SK-N-MC (cell line): ENCODE data around the gene LRP1B.

Source experiments
- DNase-seq: peaks from one replicate; pipeline ENCODE4 v3.0.0-alpha.2; 2011; ENCODE audit warnings: low read depth, low spot score
- H3K27ac ChIP-seq: fragments of 200-600 bp; sonication (generic); 2 replicates; pipeline ENCODE4 v1.5.1; 2016; ENCODE audit warnings: mixed run types
- H3K36me3 ChIP-seq: fragments of 200-600 bp; sonication (generic); 2 replicates; pipeline ENCODE4 v1.6.1; 2017; ENCODE audit warnings: antibody characterized with exemption, low read length, mixed read lengths; ENCODE audit not compliant: insufficient read depth
- H3K4me3 ChIP-seq: fragments of 200-600 bp; sonication (generic); 2 replicates; pipeline ENCODE4 v1.5.1; 2016
- H3K9ac ChIP-seq: fragments of 200-600 bp; sonication (generic); 2 replicates; pipeline ENCODE4 v1.8.0; 2017; ENCODE audit warnings: mixed run types, mixed read lengths; ENCODE audit not compliant: insufficient read length
- H3K9me3 ChIP-seq: fragments of 200-600 bp; sonication (generic); 2 replicates; pipeline ENCODE4 v1.6.1; 2017; ENCODE audit warnings: low read depth, mild to moderate bottlenecking, antibody characterized with exemption, low read length, moderate library complexity, mixed read lengths
- EZH2 ChIP-seq: fragments of 200-600 bp; sonication (generic); IDR thresholded peaks from one replicate; pipeline ENCODE4 v1.6.1; 2017; ENCODE audit warnings: antibody characterized with exemption
- FOXP2 ChIP-seq: optimal IDR thresholded peaks from 2 replicates; pipeline ENCODE3; 2011; ENCODE audit warnings: mild to moderate bottlenecking, moderate library complexity; ENCODE audit not compliant: insufficient read depth; ENCODE audit errors: extremely low read length, control extremely low read depth
- POLR2AphosphoS5 ChIP-seq: IDR thresholded peaks from 2 replicates; pipeline ENCODE4 v1.6.1; 2012; ENCODE audit warnings: mild to moderate bottlenecking, low read depth, low read length, borderline replicate concordance

LRP1B gene

GRCh38 chr2:142131010-142131669 lies at the start of gene LRP1B:
Gene LRP1B (minus strand): TSS chr2:142131016. CDS start chr2:142130729, 287 bp downstream.
- TF ChIP-seq POLR2AphosphoS5 (no peak), FOXP2 (no peak), EZH2 (no peak)
- Histone ChIP-seq H3K27ac (peak within 1 kb of the TSS; percentile 75), H3K4me3 (peak within 1 kb of the TSS; percentile 87), H3K9me3 (no peaks in the 10 kb centered on the region), H3K36me3 (no peaks in the 10 kb centered on the region), H3K9ac (peak within 1 kb of the TSS; percentile 82)
- no peak for DNase-seq

DNA sequence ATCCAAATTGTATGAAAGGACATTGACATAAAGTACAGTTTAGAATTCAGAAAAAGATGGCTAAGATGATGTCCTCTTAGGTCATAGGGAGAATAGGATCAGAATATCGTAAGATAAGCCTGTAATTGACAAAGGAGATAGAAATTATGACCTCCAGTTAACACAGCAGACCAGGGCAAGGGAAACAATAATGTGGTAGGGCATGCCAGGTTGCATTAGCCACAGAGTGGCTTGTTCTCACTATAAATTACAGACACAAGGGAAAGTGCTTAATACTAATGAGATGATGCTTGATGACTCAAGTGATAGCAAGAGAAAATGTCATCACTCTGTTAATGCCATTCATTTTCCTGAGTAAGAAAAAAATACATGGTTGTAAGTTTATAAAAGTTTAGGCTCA lies 48.9 kb upstream of the LRP1B start:
- no peak for DNase-seq
- Histone ChIP-seq H3K4me3 (no peak overlapping the region), H3K27ac (no peak overlapping the region), H3K36me3 (no peaks in the 10 kb centered on the region), H3K9me3 (no peaks in the 10 kb centered on the region), H3K9ac (no peak overlapping the region)
- TF ChIP-seq EZH2 (no peak), FOXP2 (no peak), POLR2AphosphoS5 (no peak)

DNA sequence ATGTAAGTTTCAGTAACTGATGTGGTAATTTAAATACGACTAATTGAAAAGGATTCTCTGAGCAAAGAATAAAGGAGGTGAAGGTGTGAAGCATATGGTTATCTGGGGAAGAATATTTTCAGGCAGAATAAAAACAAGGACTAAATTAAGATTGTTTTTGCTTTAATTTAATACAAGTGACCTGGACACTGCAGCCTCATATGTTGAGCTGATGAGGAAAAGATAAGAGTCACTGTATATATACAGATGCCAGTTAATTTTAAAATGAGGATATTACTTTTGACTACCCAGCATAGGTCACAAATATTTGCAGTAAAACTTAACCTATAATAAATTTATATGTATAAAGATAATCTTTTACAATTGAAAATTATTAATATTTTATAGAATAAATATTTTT lies 47.8 kb upstream of the LRP1B start:
- DNase-seq = no peak
- H3K27ac ChIP-seq = no peak overlapping the region
- no peaks in the 10 kb centered on the region for H3K36me3 ChIP-seq
- no peak overlapping the region for H3K9ac ChIP-seq
- TF ChIP-seq POLR2AphosphoS5 (no peak), EZH2 (no peak), FOXP2 (no peak)
- no peaks in the 10 kb centered on the region for H3K9me3 ChIP-seq
- no peak overlapping the region for H3K4me3 ChIP-seq

GRCh38 chr2:142176941-142177340 lies 46.1 kb upstream of the LRP1B start:
- Histone ChIP-seq H3K9ac (no peak overlapping the region), H3K4me3 (no peak overlapping the region), H3K36me3 (no peaks in the 10 kb centered on the region), H3K27ac (no peak overlapping the region), H3K9me3 (no peaks in the 10 kb centered on the region)
- TF ChIP-seq EZH2 = no peak
- TF ChIP-seq POLR2AphosphoS5 = no peak
- TF ChIP-seq FOXP2 = no peak
- no peak for DNase-seq

DNA sequence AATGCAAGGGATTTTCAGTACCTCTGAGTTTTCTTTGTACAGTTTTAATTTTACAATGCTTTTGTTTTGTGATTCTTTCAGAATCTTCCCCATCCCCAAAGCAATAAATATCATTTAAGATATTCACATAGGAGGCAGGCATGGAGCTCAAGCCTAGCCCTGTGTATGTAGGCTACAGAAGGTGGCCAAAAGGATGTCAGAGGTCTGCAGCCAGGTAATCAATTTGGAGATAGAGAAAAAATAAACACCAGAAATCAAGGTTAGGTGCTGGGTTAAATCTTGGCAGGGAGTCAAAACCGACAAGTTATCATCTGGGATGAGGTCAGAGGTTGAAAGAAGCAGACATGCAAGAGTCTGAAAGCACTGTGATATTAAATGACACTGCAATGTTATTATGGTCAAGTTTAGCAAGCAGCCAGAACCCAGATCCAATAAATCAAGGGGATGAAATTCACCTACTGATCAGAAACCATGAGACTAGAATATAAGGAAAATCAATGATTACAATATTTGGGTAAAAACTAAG lies 45.1 kb upstream of the LRP1B start:
- Histone ChIP-seq H3K36me3 (no peaks in the 10 kb centered on the region), H3K27ac (no peak overlapping the region), H3K4me3 (no peak overlapping the region), H3K9ac (no peak overlapping the region), H3K9me3 (no peaks in the 10 kb centered on the region)
- TF ChIP-seq FOXP2 = no peak
- no peak for TF ChIP-seq POLR2AphosphoS5
- no peak for TF ChIP-seq EZH2
- no peak for DNase-seq

- TF ChIP-seq EZH2 (no peak), FOXP2 (no peak), POLR2AphosphoS5 (no peak)
Observed at GRCh38 chr2:142174176-142174575, 43.4 kb upstream of the LRP1B start.

DNA sequence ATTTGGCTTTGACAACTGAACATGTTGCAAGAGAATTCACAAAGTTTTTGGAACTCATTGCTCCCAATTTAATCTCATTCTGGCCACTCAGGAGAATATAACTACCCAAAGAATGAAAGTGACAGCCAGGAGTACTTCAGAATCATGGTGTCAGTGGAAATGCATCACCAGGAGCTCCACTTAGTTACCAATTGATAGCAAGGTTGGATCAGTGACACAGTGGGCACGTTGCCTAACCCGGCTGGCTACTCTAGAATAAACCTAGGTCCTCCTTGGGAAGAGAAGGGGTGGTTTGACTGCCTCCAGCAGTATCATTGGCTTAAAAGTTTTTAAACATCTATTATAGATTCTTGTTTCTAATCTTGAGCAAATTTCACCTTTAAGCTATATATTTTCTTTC lies 40.0 kb upstream of the LRP1B start:
- Histone ChIP-seq H3K4me3 (no peak overlapping the region), H3K9me3 (no peaks in the 10 kb centered on the region), H3K27ac (no peak overlapping the region), H3K36me3 (no peaks in the 10 kb centered on the region), H3K9ac (no peak overlapping the region)
- no peak for TF ChIP-seq EZH2
- no peak for TF ChIP-seq FOXP2
- no peak for TF ChIP-seq POLR2AphosphoS5
- no peak for DNase-seq

More at GRCh38 chr2:142174176-142174575, 43.4 kb upstream of the LRP1B start:
- H3K4me3 ChIP-seq = no peak overlapping the region
- no peaks in the 10 kb centered on the region for H3K9me3 ChIP-seq
- H3K9ac ChIP-seq = no peak overlapping the region
- DNase-seq = no peak
- no peak overlapping the region for H3K27ac ChIP-seq
- no peaks in the 10 kb centered on the region for H3K36me3 ChIP-seq

DNA sequence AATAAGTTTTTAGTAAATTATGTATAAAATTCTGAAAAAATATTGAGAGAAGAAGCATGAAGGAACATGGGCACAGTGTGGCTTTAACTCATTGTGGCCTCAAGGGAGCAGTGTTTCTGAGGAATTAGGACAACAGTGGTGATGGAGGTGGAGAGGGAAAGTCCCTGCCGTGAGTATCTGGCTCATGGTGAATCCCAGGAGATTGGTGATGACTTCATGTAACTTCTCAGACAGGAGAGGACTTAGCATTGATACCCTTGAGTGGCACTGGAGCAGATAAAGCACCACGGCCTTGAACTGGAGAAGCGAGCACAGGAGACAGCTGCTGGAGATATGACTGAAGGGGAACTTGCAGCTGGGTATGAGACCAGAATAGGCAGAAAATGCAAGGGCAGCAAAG lies 35.0 kb upstream of the LRP1B start:
- H3K27ac ChIP-seq = no peak overlapping the region
- no peaks in the 10 kb centered on the region for H3K9me3 ChIP-seq
- peak; percentile 16 for DNase-seq
- no peak overlapping the region for H3K4me3 ChIP-seq
- TF ChIP-seq FOXP2 (no peak), EZH2 (no peak), POLR2AphosphoS5 (no peak)
- H3K9ac ChIP-seq = no peak overlapping the region
- H3K36me3 ChIP-seq = no peaks in the 10 kb centered on the region

DNA sequence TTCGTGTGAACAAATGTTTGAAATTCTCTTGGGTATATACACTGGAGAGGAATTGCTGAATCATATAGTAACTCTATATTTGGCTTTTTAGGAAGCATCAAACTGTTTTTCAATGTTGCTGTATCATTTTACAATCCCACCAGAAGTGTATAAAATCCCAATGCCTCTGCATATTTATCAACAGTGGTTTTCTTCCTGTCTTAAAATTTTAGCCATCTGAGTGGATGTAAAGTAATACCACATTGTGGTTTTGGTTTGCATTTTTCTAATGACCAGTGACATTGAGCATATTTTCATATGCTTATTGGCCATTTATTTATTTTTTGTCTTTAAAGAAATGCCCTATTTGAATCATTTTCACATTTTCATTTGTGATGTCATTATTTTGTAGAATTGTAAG lies 22.8 kb upstream of the LRP1B start:
- DNase-seq = no peak
- no peak overlapping the region for H3K9ac ChIP-seq
- H3K4me3 ChIP-seq = no peak overlapping the region
- H3K27ac ChIP-seq = no peak overlapping the region
- TF ChIP-seq EZH2 (no peak), POLR2AphosphoS5 (no peak), FOXP2 (no peak)
- no peaks in the 10 kb centered on the region for H3K36me3 ChIP-seq
- peaks cover 9% of the 10 kb centered on the region; the same call in 1 of the 2 replicates for H3K9me3 ChIP-seq
